C4-2B (cell line): Measurements from ENCODE around the gene OXSR1.
A peak's percentile ranks its signal among the peaks of the same experiment; 100 is the strongest.

ENCODE experiments used
- H3K27ac ChIP-seq: fragments of 450-650 bp; 2 replicates; pipeline ENCODE4 v1.5.1; 2017
- ZFX ChIP-seq: fragments of 450-650 bp; IDR thresholded peaks from 2 replicates; pipeline ENCODE4 v1.6.1; 2017
- TF ChIP-seq, protein P1 (sequence below): fragments of 450-650 bp; conservative IDR thresholded peaks from 2 replicates; pipeline ENCODE4 v1.5.1; 2017; ENCODE audit warnings: mild to moderate bottlenecking

Gene OXSR1

DNA sequence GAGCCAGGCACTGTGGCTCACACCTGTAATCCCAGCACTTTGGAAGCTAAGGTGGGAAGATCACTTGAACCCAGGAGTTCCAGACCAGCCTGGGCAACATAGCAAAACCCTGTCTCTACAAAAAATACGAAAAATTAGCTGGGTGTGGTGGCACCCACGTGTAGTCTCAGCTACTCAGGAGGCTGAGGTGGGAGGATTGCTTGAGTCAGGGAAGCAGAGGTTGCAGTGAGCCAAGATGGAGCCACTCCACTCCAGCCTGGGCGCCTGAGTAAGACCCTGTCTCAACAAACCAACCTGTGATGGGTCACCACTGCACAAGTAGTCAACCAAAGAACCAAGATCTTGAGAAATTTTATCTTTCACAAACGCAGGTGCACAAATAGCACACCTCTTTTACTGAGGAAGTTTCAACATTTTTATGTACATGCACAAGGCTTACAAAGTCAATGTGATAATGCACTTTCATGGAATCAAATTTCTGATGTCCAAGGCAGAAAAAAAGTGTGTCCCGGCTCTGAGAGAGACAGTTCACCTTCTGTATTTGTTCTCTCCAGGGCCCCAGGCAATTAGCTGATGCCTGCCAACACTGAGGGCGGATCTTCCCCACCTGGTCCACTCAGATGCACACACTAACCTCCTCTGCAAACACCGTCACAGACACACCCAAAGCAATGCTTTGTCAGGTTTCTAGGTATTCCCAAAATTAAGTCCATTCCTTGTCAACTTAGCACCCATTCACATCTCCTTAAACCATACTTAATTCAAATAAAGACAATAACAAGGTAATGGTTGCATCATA lies 40.8 kb upstream of the OXSR1 start:
- TF ChIP-seq ZFX: no peak
- TF ChIP-seq, protein P1, sequence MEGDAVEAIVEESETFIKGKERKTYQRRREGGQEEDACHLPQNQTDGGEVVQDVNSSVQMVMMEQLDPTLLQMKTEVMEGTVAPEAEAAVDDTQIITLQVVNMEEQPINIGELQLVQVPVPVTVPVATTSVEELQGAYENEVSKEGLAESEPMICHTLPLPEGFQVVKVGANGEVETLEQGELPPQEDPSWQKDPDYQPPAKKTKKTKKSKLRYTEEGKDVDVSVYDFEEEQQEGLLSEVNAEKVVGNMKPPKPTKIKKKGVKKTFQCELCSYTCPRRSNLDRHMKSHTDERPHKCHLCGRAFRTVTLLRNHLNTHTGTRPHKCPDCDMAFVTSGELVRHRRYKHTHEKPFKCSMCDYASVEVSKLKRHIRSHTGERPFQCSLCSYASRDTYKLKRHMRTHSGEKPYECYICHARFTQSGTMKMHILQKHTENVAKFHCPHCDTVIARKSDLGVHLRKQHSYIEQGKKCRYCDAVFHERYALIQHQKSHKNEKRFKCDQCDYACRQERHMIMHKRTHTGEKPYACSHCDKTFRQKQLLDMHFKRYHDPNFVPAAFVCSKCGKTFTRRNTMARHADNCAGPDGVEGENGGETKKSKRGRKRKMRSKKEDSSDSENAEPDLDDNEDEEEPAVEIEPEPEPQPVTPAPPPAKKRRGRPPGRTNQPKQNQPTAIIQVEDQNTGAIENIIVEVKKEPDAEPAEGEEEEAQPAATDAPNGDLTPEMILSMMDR: no peak

DNA sequence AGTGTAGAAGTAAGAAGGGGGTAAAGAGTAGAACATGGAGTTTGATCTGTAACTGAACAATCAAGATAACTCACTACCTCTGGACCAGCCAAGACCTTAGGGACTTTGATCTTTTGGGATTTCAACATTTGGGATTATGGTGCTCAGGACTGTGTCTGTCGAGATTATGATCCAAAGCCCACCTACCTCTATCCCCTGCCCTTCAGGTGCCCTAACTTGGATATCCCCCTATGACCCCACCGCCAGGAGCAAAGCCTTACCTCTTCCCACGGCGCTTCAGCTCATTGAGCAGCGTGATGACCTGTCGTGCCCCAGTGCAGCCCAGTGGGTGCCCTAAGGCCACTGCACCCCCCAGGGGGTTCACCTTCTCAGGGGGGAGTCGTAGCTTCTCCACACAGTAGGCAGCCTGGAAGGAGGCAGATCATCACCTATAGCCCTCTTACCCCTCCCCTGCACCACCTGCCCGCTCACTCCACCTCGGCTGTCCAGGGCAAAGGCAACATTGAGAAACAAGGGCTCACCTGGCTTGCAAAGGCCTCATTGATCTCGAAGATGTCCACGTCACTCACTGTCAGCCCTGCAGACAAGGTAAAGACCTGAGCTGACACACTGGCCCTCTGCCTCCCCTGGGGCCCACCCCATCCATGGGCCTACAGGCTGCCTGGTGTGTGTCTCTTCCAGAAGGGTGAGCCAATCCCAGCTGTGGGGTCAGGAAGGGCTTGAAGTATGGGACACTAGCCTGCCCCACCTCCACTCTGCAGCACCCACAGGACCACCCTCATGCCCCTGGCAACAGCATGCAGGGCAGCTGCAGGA lies 39.8 kb upstream of the OXSR1 start:
- TF ChIP-seq ZFX: no peak
- TF ChIP-seq, protein P1: no peak
- peak overlapping the region; percentile 33; the same call in 1 of the 2 replicates for H3K27ac ChIP-seq

More for the DNA sequence above, 40.8 kb upstream of the OXSR1 start:
- H3K27ac ChIP-seq: peak overlapping the region; percentile 60

DNA sequence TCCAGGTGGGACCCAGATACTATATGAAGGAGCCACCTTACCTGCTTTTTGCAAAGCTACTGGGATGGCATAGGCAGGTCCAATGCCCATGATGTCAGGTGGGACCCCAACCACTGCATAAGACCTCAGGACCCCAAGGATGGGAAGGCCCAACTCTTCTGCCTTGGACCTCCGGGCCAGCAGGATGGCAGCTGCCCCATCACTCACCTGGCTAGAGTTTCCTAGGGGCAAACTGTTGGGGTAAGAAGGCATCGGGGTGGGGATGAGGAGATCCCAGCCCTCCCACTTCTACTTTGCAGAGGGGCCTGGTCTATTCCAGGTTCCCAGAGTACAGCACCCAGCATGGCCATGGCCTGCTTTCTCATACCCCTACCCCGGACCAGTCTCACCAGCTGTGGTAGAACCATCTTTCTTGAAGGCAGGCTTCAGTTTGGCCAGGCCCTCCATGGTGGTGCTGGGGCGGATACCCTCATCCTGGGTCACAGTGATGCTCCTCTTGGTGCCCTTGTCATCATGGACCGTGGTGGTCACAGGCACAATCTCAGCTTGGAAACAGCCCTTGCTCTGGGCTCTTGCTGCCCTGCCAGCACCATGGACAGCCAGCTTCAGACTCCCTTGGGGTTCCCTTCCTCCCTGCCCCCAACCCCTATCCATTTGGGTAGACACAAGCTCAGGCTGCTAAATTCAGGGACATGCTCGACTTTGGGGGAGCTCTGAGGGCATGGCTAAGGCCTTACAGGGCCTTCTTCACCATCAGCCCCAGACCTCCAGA lies 39.0 kb upstream of the OXSR1 start:
- no peak overlapping the region; the same call in 1 of the 2 replicates for H3K27ac ChIP-seq
- no peak for TF ChIP-seq ZFX
- TF ChIP-seq, protein P1: no peak

DNA sequence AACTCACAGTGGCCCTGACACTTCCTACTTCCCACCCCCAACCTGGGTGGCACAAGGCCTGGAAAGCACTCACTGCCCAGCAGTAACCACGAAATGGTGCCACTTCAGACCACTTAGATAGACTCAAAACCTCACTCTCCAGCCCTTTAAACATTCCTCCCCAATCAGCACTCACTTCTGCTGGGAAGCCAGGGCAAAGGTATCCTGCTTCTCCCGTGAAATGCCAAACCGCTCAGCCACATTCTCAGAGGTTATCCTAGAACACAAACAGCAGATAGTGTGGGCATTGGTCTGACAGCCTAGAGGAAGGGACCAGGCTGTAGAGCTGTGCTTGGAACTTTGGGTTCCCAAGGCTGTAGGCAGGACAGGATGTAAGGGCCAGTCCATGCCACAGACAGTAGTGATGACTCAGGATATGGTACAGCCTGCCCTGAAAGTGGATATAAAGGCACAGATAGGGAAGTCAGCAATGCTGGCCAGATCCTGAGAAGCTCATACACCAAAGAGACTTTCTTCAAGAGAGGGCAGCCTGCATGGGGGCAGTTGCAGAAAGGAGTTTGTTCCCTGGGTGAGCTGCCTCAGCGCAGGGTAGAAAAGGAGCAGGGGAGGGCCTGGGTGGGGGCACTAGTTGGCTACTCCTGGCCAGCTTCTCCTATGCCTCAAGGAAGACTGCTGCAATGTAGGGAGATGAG lies 37.6 kb upstream of the OXSR1 start:
- TF ChIP-seq, protein P1: no peak
- no peak for TF ChIP-seq ZFX
- no peak overlapping the region for H3K27ac ChIP-seq

DNA sequence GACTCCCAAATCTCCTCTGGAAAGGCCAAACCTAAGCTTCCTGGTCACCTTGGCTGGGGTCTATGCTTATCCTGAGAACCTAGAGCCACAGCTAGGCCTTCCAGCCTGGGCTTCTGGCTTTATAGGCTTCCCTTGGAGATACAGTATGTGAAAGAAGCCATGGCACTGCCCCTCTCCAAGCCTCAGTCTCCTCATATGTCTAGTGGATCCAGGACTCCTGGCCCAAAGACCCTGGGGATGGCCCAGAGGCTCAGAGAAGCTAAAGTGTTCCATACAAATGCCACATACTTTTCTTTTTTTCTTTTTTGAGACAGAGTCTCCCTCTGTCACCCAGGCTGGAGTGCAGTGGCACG lies 37.1 kb upstream of the OXSR1 start:
- no peak overlapping the region for H3K27ac ChIP-seq
- no peak for TF ChIP-seq ZFX
- TF ChIP-seq, protein P1: no peak

DNA sequence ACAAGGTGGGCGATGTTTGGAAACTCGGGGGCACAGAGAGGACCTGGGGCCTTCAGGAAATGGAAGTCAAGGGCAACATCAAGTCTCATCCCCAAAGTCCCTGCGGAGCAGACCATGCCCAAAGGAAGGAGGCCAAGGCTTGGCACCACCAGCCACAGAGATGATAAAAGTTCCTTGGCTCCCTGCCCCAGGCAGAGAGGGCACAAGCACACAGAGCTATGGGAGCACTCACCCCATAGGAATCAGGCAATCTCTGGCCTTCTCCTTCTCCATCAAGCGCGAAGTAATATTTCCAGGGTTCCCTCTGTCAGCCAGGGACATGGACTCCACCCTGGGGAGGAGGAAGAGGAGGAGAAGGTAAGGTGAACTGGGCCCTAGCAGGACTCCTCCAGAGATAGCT lies 36.3 kb upstream of the OXSR1 start:
- no peak overlapping the region for H3K27ac ChIP-seq
- TF ChIP-seq, protein P1: no peak
- TF ChIP-seq ZFX: no peak
